ENCODE data around the gene POT1.

Gene POT1

DNA sequence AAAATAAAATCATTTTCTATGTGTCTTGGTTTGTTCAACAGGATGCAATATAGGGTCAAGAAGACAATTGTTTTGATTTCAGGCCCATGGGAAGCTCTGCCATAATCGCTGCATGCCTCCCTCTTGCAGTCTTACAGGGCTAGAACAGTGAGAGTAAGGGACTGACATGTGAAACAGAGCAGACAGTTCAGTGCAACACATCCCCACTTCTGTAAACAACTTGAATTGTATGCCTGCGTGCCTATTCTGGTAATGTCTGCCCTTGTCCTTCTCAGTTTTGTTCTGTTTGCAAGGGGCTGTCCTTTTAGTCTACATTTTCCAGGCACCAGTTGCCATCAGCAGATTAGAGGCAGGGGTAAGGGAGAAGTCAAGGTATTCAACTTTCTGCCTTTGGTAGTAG is 129.2 kb downstream of the POT1 start:
- no peak overlapping the region for H3K4me3 ChIP-seq (replicated peaks; ENCODE audit: low read depth, low read length)
- no peak for DNase-seq (ENCODE audit: low read depth)
- TF ChIP-seq, protein P1, sequence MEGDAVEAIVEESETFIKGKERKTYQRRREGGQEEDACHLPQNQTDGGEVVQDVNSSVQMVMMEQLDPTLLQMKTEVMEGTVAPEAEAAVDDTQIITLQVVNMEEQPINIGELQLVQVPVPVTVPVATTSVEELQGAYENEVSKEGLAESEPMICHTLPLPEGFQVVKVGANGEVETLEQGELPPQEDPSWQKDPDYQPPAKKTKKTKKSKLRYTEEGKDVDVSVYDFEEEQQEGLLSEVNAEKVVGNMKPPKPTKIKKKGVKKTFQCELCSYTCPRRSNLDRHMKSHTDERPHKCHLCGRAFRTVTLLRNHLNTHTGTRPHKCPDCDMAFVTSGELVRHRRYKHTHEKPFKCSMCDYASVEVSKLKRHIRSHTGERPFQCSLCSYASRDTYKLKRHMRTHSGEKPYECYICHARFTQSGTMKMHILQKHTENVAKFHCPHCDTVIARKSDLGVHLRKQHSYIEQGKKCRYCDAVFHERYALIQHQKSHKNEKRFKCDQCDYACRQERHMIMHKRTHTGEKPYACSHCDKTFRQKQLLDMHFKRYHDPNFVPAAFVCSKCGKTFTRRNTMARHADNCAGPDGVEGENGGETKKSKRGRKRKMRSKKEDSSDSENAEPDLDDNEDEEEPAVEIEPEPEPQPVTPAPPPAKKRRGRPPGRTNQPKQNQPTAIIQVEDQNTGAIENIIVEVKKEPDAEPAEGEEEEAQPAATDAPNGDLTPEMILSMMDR (IDR thresholded peaks at IDR 0.05; ENCODE audit: low read length, missing control alignments), result no peak

DNA sequence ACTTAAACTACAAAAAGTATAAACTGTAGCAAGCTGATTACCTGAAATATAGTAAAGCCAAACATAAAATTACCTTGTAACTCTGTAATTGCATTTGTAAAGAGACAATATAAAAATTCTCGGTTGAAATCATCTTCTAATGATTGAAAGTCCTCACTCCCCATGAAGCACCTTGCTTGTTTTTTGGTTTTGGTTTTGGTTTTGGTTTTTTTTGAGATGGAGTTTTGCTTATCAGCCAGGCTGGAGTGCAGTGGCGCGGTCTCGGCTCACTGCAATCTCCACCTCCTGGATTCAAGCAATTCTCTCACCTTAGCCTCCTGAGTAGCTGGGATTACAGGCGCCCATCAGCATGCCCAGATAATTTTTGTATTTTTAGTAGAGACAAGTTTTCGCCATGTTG is 130.2 kb downstream of the POT1 start:
- no peak overlapping the region for H3K4me3 ChIP-seq (replicated peaks; ENCODE audit: low read depth, low read length)
- TF ChIP-seq, protein P1 (IDR thresholded peaks at IDR 0.05; ENCODE audit: low read length, missing control alignments), result no peak
- no peak for DNase-seq (ENCODE audit: low read depth)

DNA sequence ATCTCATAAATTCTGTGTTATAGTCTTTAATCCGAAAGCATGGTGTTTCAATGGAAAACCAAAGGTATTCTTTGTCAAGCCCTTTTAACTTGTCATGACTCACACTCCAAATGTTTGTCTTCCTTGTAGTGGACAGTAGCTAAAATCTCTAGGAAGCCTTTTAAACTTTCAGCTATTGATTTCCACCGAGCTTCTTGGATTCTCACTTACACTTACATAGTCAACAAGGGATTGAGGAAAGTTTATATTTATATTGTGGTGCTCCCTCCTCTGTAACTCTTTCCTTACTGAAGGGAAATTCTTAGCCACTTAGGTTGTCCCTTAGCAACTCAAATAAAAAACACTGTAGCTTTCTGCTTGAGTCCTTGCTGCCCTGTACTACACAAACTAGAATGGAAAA is 132.9 kb downstream of the POT1 start:
- TF ChIP-seq, protein P1 (IDR thresholded peaks at IDR 0.05; ENCODE audit: low read length, missing control alignments), result no peak
- no peak for DNase-seq (ENCODE audit: low read depth)
- H3K4me3 ChIP-seq (replicated peaks; ENCODE audit: low read depth, low read length), result no peak overlapping the region

DNA sequence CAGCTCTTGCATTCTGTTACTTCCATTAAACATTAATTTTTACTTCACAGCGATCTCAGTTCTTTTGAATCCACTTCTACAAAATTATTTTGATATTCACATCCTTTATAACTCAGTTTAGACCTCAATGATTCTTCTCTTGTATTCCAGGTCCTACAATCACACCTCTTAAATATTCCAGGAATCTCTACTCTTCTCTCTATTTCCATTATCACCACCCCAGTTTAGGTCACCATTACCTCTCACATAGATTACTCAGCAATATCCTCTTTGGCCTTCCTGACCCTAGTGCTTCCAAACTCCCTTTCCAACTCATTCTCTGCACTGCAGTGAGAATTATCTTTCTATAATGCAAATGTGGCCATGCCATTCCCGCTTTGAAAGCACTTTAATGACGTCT is 136.9 kb downstream of the POT1 start:
- TF ChIP-seq, protein P1 (IDR thresholded peaks at IDR 0.05; ENCODE audit: low read length, missing control alignments), result no peak
- no peak for DNase-seq (ENCODE audit: low read depth)
- no peak overlapping the region for H3K4me3 ChIP-seq (replicated peaks; ENCODE audit: low read depth, low read length)

DNA sequence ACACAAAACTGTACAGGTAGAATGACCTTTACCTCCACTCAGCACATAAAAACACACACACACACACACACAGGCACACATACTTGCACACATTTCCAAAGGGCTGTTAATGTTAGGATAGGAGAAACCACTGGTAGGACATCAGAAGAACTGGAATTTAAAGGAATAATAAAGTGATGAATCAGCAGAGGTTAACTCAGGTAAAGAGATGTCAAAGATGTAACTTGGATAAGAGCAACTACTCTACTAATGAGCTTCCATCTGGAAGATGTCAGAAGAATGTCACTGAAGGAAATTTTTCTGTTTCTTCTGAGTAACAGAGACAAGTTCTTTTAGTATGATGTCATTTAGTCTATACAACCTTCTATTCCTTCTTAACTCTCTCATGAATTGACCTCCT is 137.6 kb downstream of the POT1 start:
- no peak overlapping the region for H3K4me3 ChIP-seq (replicated peaks; ENCODE audit: low read depth, low read length)
- TF ChIP-seq, protein P1 (IDR thresholded peaks at IDR 0.05; ENCODE audit: low read length, missing control alignments), result no peak
- no peak for DNase-seq (ENCODE audit: low read depth)

DNA sequence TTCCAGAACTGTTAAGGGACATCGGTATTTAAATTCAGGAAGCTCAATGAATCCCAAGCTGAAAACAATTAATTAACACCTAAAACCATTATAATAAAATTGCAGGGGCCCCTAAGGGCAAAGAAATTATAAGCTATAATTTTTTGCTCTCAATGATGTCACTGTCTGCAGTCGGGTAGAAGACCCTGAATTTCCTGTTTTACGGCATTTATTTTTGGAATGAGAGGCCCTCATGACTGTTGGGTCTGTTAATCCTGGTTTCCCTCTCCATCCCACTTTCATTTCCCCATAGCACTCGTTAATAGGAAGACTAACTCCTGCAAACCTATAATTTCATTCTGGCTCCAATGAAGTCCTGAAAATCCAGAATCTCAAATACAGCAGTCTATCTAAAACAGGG is 138.2 kb downstream of the POT1 start:
- DNase-seq (ENCODE audit: low read depth), result no peak
- no peak overlapping the region for H3K4me3 ChIP-seq (replicated peaks; ENCODE audit: low read depth, low read length)
- TF ChIP-seq, protein P1 (IDR thresholded peaks at IDR 0.05; ENCODE audit: low read length, missing control alignments), result no peak

DNA sequence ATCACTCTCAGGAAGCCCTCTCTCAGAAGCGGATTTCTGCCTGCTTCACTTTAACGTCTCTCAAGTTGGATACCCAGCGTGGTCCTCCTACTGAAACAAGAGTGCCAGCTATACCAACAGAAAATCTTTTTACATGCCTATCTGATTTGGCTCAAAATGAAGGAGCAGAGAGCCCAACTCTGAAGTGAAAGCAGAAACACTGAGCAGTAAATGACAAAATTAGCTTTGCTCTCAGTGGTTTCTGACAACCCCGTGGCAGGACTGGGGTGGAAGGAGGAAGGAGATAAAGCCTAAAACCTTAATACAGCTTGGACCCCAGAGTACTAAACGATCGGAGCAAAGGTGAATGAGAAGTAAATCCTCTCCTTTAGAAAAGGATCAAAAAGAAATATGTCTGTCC is 139.0 kb downstream of the POT1 start:
- DNase-seq (ENCODE audit: low read depth), result no peak
- TF ChIP-seq, protein P1 (IDR thresholded peaks at IDR 0.05; ENCODE audit: low read length, missing control alignments), result no peak
- no peak overlapping the region for H3K4me3 ChIP-seq (replicated peaks; ENCODE audit: low read depth, low read length)
